ENCODE measurements around the gene IQSEC3.

The IQSEC3 gene

GRCh38 chr12:218221-218620, 151.7 kb downstream of the IQSEC3 start:
- H3K9ac ChIP-seq (ENCODE audit: low read length), result no peak overlapping the region
- no peaks in the 10 kb centered on the region for H3K36me3 ChIP-seq (ENCODE audit: insufficient read depth, low read length)
- H3K4me1 ChIP-seq (ENCODE audit: insufficient read depth, low read length), result no peaks in the 10 kb centered on the region
- H3K9me3 ChIP-seq (ENCODE audit: low read length), result no peaks in the 10 kb centered on the region
- no peak overlapping the region for H3K4me3 ChIP-seq (ENCODE audit: low read depth in 1 of 2, low read length in 2 of 2)
- no peak overlapping the region for H3K27ac ChIP-seq (ENCODE audit: low read depth, low read length)
- peaks cover 0 to 14% of the 10 kb centered on the region in 2 donors for H3K27me3 ChIP-seq (ENCODE audit: control insufficient read depth in 1 of 2, insufficient read depth in 2 of 2, low read length in 2 of 2)

- Histone ChIP-seq H3K9ac (ENCODE audit: low read length) (no peak overlapping the region), H3K4me3 (ENCODE audit: low read depth in 1 of 2, low read length in 2 of 2) (no peak overlapping the region), H3K27me3 (ENCODE audit: control insufficient read depth in 1 of 2, insufficient read depth in 2 of 2, low read length in 2 of 2) (peaks cover 0 to 9% of the 10 kb centered on the region in 2 donors), H3K9me3 (ENCODE audit: low read length) (no peaks in the 10 kb centered on the region), H3K4me1 (ENCODE audit: insufficient read depth, low read length) (no peaks in the 10 kb centered on the region), H3K27ac (ENCODE audit: low read depth, low read length) (no peak overlapping the region), H3K36me3 (ENCODE audit: insufficient read depth, low read length) (no peaks in the 10 kb centered on the region)
Measured at GRCh38 chr12:218728-219590, 152.4 kb downstream of the IQSEC3 start.

GRCh38 chr12:219891-220352, 153.4 kb downstream of the IQSEC3 start:
- H3K9ac ChIP-seq (ENCODE audit: low read length), result no peak overlapping the region
- no peak overlapping the region for H3K27ac ChIP-seq (ENCODE audit: low read depth, low read length)
- peaks cover 0 to 4% of the 10 kb centered on the region in 2 donors for H3K27me3 ChIP-seq (ENCODE audit: control insufficient read depth in 1 of 2, insufficient read depth in 2 of 2, low read length in 2 of 2)
- H3K9me3 ChIP-seq (ENCODE audit: low read length), result no peaks in the 10 kb centered on the region
- no peaks in the 10 kb centered on the region for H3K36me3 ChIP-seq (ENCODE audit: insufficient read depth, low read length)
- no peak overlapping the region for H3K4me3 ChIP-seq (ENCODE audit: low read depth in 1 of 2, low read length in 2 of 2)
- H3K4me1 ChIP-seq (ENCODE audit: insufficient read depth, low read length), result no peaks in the 10 kb centered on the region

GRCh38 chr12:220491-220890, 153.9 kb downstream of the IQSEC3 start:
- H3K27ac ChIP-seq (ENCODE audit: low read depth, low read length), result no peak overlapping the region
- no peak overlapping the region for H3K9ac ChIP-seq (ENCODE audit: low read length)
- H3K4me1 ChIP-seq (ENCODE audit: insufficient read depth, low read length), result no peaks in the 10 kb centered on the region
- no peak overlapping the region for H3K4me3 ChIP-seq (ENCODE audit: low read depth in 1 of 2, low read length in 2 of 2)
- H3K36me3 ChIP-seq (ENCODE audit: insufficient read depth, low read length), result no peaks in the 10 kb centered on the region
- H3K9me3 ChIP-seq (ENCODE audit: low read length), result no peaks in the 10 kb centered on the region
- H3K27me3 ChIP-seq (ENCODE audit: control insufficient read depth in 1 of 2, insufficient read depth in 2 of 2, low read length in 2 of 2), result peaks cover 0 to 4% of the 10 kb centered on the region in 2 donors

GRCh38 chr12:220946-221550, 154.5 kb downstream of the IQSEC3 start:
- Histone ChIP-seq H3K36me3 (ENCODE audit: insufficient read depth, low read length) (no peaks in the 10 kb centered on the region), H3K27ac (ENCODE audit: low read depth, low read length) (no peak overlapping the region), H3K27me3 (ENCODE audit: control insufficient read depth in 1 of 2, insufficient read depth in 2 of 2, low read length in 2 of 2) (peaks cover 0 to 4% of the 10 kb centered on the region in 2 donors), H3K9me3 (ENCODE audit: low read length) (no peaks in the 10 kb centered on the region), H3K4me3 (ENCODE audit: low read depth in 1 of 2, low read length in 2 of 2) (no peak overlapping the region), H3K9ac (ENCODE audit: low read length) (no peak overlapping the region), H3K4me1 (ENCODE audit: insufficient read depth, low read length) (no peaks in the 10 kb centered on the region)

- no peak overlapping the region for H3K9ac ChIP-seq (ENCODE audit: low read length)
- no peaks in the 10 kb centered on the region for H3K9me3 ChIP-seq (ENCODE audit: low read length)
- peaks cover 0 to 9% of the 10 kb centered on the region in 2 donors for H3K27me3 ChIP-seq (ENCODE audit: control insufficient read depth in 1 of 2, insufficient read depth in 2 of 2, low read length in 2 of 2)
- H3K4me3 ChIP-seq (ENCODE audit: low read depth in 1 of 2, low read length in 2 of 2), result no peak overlapping the region
- no peak overlapping the region for H3K27ac ChIP-seq (ENCODE audit: low read depth, low read length)
- H3K4me1 ChIP-seq (ENCODE audit: insufficient read depth, low read length), result no peaks in the 10 kb centered on the region
- no peaks in the 10 kb centered on the region for H3K36me3 ChIP-seq (ENCODE audit: insufficient read depth, low read length)
Measured at GRCh38 chr12:221736-222135, 155.2 kb downstream of the IQSEC3 start.

- no peaks in the 10 kb centered on the region for H3K4me1 ChIP-seq (ENCODE audit: insufficient read depth, low read length)
- peaks cover 0 to 9% of the 10 kb centered on the region in 2 donors for H3K27me3 ChIP-seq (ENCODE audit: control insufficient read depth in 1 of 2, insufficient read depth in 2 of 2, low read length in 2 of 2)
- no peak overlapping the region for H3K27ac ChIP-seq (ENCODE audit: low read depth, low read length)
- H3K9me3 ChIP-seq (ENCODE audit: low read length), result no peaks in the 10 kb centered on the region
- no peak overlapping the region for H3K4me3 ChIP-seq (ENCODE audit: low read depth in 1 of 2, low read length in 2 of 2)
- no peaks in the 10 kb centered on the region for H3K36me3 ChIP-seq (ENCODE audit: insufficient read depth, low read length)
- H3K9ac ChIP-seq (ENCODE audit: low read length), result no peak overlapping the region
Measured at GRCh38 chr12:223841-224240, 157.3 kb downstream of the IQSEC3 start.

GRCh38 chr12:224330-224729, 157.8 kb downstream of the IQSEC3 start:
- Histone ChIP-seq H3K4me1 (ENCODE audit: insufficient read depth, low read length) (no peaks in the 10 kb centered on the region), H3K9ac (ENCODE audit: low read length) (no peak overlapping the region), H3K27me3 (ENCODE audit: control insufficient read depth in 1 of 2, insufficient read depth in 2 of 2, low read length in 2 of 2) (peaks cover 0 to 9% of the 10 kb centered on the region in 2 donors), H3K9me3 (ENCODE audit: low read length) (no peaks in the 10 kb centered on the region), H3K4me3 (ENCODE audit: low read depth in 1 of 2, low read length in 2 of 2) (no peak overlapping the region), H3K36me3 (ENCODE audit: insufficient read depth, low read length) (no peaks in the 10 kb centered on the region), H3K27ac (ENCODE audit: low read depth, low read length) (no peak overlapping the region)

- Histone ChIP-seq H3K27me3 (ENCODE audit: control insufficient read depth in 1 of 2, insufficient read depth in 2 of 2, low read length in 2 of 2) (peaks cover 0 to 4% of the 10 kb centered on the region in 2 donors), H3K4me1 (ENCODE audit: insufficient read depth, low read length) (no peaks in the 10 kb centered on the region), H3K27ac (ENCODE audit: low read depth, low read length) (no peak overlapping the region), H3K36me3 (ENCODE audit: insufficient read depth, low read length) (no peaks in the 10 kb centered on the region), H3K4me3 (ENCODE audit: low read depth in 1 of 2, low read length in 2 of 2) (no peak overlapping the region), H3K9ac (ENCODE audit: low read length) (no peak overlapping the region), H3K9me3 (ENCODE audit: low read length) (no peaks in the 10 kb centered on the region)
Measured at GRCh38 chr12:225012-225411, 158.4 kb downstream of the IQSEC3 start.

- Histone ChIP-seq H3K27me3 (ENCODE audit: control insufficient read depth in 1 of 2, insufficient read depth in 2 of 2, low read length in 2 of 2) (peaks cover 0 to 4% of the 10 kb centered on the region in 2 donors), H3K4me1 (ENCODE audit: insufficient read depth, low read length) (no peaks in the 10 kb centered on the region), H3K9me3 (ENCODE audit: low read length) (no peaks in the 10 kb centered on the region), H3K36me3 (ENCODE audit: insufficient read depth, low read length) (no peaks in the 10 kb centered on the region), H3K27ac (ENCODE audit: low read depth, low read length) (no peak overlapping the region), H3K9ac (ENCODE audit: low read length) (no peak overlapping the region), H3K4me3 (ENCODE audit: low read depth in 1 of 2, low read length in 2 of 2) (no peak overlapping the region)
Measured at GRCh38 chr12:226401-226800, 159.8 kb downstream of the IQSEC3 start.

- Histone ChIP-seq H3K9me3 (ENCODE audit: low read length) (no peaks in the 10 kb centered on the region), H3K4me1 (ENCODE audit: insufficient read depth, low read length) (no peaks in the 10 kb centered on the region), H3K27ac (ENCODE audit: low read depth, low read length) (no peak overlapping the region), H3K4me3 (ENCODE audit: low read depth in 1 of 2, low read length in 2 of 2) (no peak overlapping the region), H3K9ac (ENCODE audit: low read length) (no peak overlapping the region), H3K36me3 (ENCODE audit: insufficient read depth, low read length) (no peaks in the 10 kb centered on the region), H3K27me3 (ENCODE audit: control insufficient read depth in 1 of 2, insufficient read depth in 2 of 2, low read length in 2 of 2) (peaks cover 0 to 4% of the 10 kb centered on the region in 2 donors)
Measured at GRCh38 chr12:227286-227915, 160.8 kb downstream of the IQSEC3 start.
